Measurements from ENCODE around the gene CCDC190.

DNA sequence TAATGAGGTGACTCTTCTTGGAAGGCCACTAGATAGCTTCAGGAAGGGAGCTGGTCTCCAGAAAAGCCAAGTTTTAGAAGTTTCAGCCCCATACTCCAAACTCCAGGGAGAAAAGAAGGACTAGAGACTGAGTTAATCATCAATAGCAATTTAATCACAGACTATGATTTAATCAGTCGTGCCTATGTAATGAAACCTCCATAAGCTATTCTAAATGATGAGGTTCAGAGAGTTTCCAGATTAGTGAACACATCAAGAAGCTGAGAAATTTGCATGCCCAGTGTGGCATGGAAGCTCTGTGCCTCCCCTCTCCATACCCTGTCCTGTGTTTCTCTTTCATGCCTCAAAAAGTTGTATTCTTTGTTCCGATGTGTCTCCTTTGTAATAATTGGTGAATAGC, 49.2 kb upstream of the CCDC190 start:
- no peak for TF ChIP-seq EZH2phosphoT487 (conservative IDR thresholded peaks at IDR 0.05; ENCODE audit: low read length)
- TF ChIP-seq, protein P1, sequence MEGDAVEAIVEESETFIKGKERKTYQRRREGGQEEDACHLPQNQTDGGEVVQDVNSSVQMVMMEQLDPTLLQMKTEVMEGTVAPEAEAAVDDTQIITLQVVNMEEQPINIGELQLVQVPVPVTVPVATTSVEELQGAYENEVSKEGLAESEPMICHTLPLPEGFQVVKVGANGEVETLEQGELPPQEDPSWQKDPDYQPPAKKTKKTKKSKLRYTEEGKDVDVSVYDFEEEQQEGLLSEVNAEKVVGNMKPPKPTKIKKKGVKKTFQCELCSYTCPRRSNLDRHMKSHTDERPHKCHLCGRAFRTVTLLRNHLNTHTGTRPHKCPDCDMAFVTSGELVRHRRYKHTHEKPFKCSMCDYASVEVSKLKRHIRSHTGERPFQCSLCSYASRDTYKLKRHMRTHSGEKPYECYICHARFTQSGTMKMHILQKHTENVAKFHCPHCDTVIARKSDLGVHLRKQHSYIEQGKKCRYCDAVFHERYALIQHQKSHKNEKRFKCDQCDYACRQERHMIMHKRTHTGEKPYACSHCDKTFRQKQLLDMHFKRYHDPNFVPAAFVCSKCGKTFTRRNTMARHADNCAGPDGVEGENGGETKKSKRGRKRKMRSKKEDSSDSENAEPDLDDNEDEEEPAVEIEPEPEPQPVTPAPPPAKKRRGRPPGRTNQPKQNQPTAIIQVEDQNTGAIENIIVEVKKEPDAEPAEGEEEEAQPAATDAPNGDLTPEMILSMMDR (IDR thresholded peaks at IDR 0.05; ENCODE audit: insufficient read depth, low read length, poor library complexity, severe bottlenecking) = no peak

All from SU-DHL-6 (cell line).